SK-N-SH treated with all-trans-retinoic acid at 6 μM for 48 hours (cell line): Measurements from ENCODE around the gene BANP.

Experiments
- ARNTL ChIP-seq: fragments of 450-650 bp; formaldehyde crosslinking; IDR thresholded peaks from 2 replicates; pipeline ENCODE4 v1.5.0; 2020; ENCODE audit warnings: low read depth, mild to moderate bottlenecking, moderate library complexity, borderline replicate concordance
- CSDC2 ChIP-seq: fragments of 250-450 bp; sonication (Bioruptor Pico); IDR thresholded peaks from 2 replicates; pipeline ENCODE4 v1.5.0; 2020; ENCODE audit warnings: mild to moderate bottlenecking, moderate library complexity
- SNAI2 ChIP-seq: fragments of 250-450 bp; sonication (Bioruptor Pico); IDR thresholded peaks from 2 replicates; pipeline ENCODE4 v1.5.0; 2020; ENCODE audit warnings: mild to moderate bottlenecking, moderate library complexity
- TCF4 ChIP-seq: fragments of 250-450 bp; sonication (Bioruptor Pico); IDR thresholded peaks from 2 replicates; pipeline ENCODE4 v1.8.0; 2021; ENCODE audit warnings: mild to moderate bottlenecking, moderate library complexity, borderline replicate concordance
- TOX ChIP-seq: fragments of 250-450 bp; sonication (Bioruptor Pico); IDR thresholded peaks from 2 replicates; pipeline ENCODE4 v1.8.0; 2021; ENCODE audit warnings: mild to moderate bottlenecking, moderate library complexity, borderline replicate concordance
- ZFP3 ChIP-seq: fragments of 250-450 bp; sonication (Bioruptor Pico); IDR thresholded peaks from 2 replicates; pipeline ENCODE4 v1.5.0; 2020; ENCODE audit warnings: mild to moderate bottlenecking, moderate library complexity
- ZFP30 ChIP-seq: fragments of 450-650 bp; formaldehyde crosslinking; IDR thresholded peaks from 2 replicates; pipeline ENCODE4 v1.5.0; 2022; ENCODE audit warnings: mild to moderate bottlenecking, moderate library complexity
- TF ChIP-seq, protein P1 (sequence below): fragments of 250-450 bp; sonication (Bioruptor Pico); IDR thresholded peaks from 2 replicates; pipeline ENCODE4 v1.8.0; 2020; ENCODE audit warnings: mild to moderate bottlenecking, moderate library complexity, borderline replicate concordance

DNA sequence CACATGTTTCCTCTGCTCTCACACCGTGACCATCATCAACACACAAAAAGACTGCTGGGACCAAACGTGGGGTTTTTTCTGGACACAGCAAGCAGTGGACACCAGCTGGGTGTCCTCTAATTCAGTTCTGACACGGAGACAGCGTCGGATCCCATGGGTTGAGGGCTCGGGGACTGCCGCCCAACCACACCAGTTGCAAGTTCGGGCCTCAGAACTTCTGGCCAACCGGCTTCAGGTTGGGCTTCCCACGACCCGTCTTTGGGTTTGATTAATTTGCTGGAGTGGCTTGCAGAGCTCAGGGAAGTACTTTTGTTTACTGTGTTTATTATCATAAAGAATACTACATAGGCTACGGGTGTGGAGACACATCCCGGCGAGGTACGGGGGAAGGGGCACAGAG lies 97.8 kb downstream of the BANP start:
- TF ChIP-seq TOX (CRISPR knock-in tag) (no peak), SNAI2 (CRISPR knock-in tag) (no peak), CSDC2 (CRISPR knock-in tag) (no peak), ARNTL (no peak), ZFP30 (CRISPR knock-in tag) (no peak), TCF4 (CRISPR knock-in tag) (no peak), ZFP3 (CRISPR knock-in tag) (no peak)
- TF ChIP-seq, protein P1, sequence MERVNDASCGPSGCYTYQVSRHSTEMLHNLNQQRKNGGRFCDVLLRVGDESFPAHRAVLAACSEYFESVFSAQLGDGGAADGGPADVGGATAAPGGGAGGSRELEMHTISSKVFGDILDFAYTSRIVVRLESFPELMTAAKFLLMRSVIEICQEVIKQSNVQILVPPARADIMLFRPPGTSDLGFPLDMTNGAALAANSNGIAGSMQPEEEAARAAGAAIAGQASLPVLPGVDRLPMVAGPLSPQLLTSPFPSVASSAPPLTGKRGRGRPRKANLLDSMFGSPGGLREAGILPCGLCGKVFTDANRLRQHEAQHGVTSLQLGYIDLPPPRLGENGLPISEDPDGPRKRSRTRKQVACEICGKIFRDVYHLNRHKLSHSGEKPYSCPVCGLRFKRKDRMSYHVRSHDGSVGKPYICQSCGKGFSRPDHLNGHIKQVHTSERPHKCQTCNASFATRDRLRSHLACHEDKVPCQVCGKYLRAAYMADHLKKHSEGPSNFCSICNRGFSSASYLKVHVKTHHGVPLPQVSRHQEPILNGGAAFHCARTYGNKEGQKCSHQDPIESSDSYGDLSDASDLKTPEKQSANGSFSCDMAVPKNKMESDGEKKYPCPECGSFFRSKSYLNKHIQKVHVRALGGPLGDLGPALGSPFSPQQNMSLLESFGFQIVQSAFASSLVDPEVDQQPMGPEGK (CRISPR knock-in tag) = no peak
